ENCODE data around the gene ZSWIM8. TPM values are rescaled to one million over a fixed set of nuclear protein-coding genes. Genes with fewer than 3 reads are reported as not detected.

The ZSWIM8 gene
- total RNA-seq, 1 experiment from 2014 or later = 59.1 TPM

DNA sequence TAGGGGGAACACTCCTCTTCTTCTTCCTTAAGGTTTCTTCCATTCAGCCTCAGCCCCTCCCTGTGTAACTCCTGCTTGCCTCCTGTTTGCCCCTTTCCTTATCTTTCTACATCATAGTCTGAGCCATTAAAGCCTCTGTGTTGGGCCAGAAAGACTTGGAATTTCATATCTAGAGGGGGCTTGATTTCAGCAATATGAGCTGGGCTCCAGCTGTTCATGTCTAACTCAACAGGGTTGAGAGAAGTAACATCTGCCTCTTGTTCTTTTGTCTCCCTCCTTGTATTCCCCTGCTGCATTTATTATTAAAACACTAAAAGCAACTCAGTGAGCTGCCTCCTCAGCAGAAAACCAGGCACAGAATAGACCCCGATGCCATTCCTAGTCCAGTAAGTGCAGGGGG is 23.6 kb upstream of the ZSWIM8 start:
- POLR2A ChIA-PET = no interaction called here
- H3K36me3 Mint-ChIP-seq = peaks cover 49% of the 10 kb centered on the region
- CTCF ChIA-PET = no interaction called here

GRCh38 chr10:73762915-73763314 is 22.5 kb upstream of the ZSWIM8 start:
- ATAC-seq (no peak), DNase-seq (ENCODE audit: low spot score) (no peak)
- Mint-ChIP-seq H3K4me3 (no peak overlapping the region), H3K27me3 (ENCODE audit: low read depth) (no peaks in the 10 kb centered on the region), H3K27ac (no peak overlapping the region), H3K36me3 (peaks cover 54% of the 10 kb centered on the region), H3K9me3 (no peaks in the 10 kb centered on the region), H3K4me1 (no peaks in the 10 kb centered on the region)
- TF ChIP-seq CBFB (CRISPR knock-in tag; IDR thresholded peaks at IDR 0.05; ENCODE audit: low read depth) (no peak), PRDM15 (CRISPR knock-in tag; IDR thresholded peaks at IDR 0.05) (no peak), TP53 (CRISPR knock-in tag; IDR thresholded peaks at IDR 0.05) (no peak)
- POLR2A ChIA-PET = no interaction called here
- CTCF ChIA-PET = interaction anchor here (0.6 to 0.8 kb wide), 2 partner anchors 98 to 104 kb away, joined by 3 to 4 read pairs; no protein-coding TSS in a partner anchor

More for the DNA sequence above, 23.6 kb upstream of the ZSWIM8 start:
- no peak overlapping the region for H3K4me3 Mint-ChIP-seq
- no peaks in the 10 kb centered on the region for H3K9me3 Mint-ChIP-seq
- no peaks in the 10 kb centered on the region for H3K4me1 Mint-ChIP-seq
- DNase-seq (ENCODE audit: low spot score) = no peak
- no peaks in the 10 kb centered on the region for H3K27me3 Mint-ChIP-seq (ENCODE audit: low read depth)
- H3K27ac Mint-ChIP-seq = no peak overlapping the region
- ATAC-seq = no peak
- no peak for TF ChIP-seq ZNF396 (CRISPR knock-in tag; IDR thresholded peaks at IDR 0.05; ENCODE audit: borderline replicate concordance)
- no peak for TF ChIP-seq TP53 (CRISPR knock-in tag; IDR thresholded peaks at IDR 0.05)
- no peak for TF ChIP-seq ZNF138 (CRISPR knock-in tag; conservative IDR thresholded peaks at IDR 0.05)

- H3K9me3 Mint-ChIP-seq = no peaks in the 10 kb centered on the region
- H3K36me3 Mint-ChIP-seq = peaks cover 57% of the 10 kb centered on the region
- no peak for DNase-seq (ENCODE audit: low spot score)
- POLR2A ChIA-PET = interaction anchor here (0.7 to 0.9 kb wide), 2 partner anchors 10 to 23 kb away, joined by 3 to 5 read pairs; no protein-coding TSS in a partner anchor
- H3K27me3 Mint-ChIP-seq (ENCODE audit: low read depth) = no peaks in the 10 kb centered on the region
- no peak overlapping the region for H3K4me3 Mint-ChIP-seq
- no peaks in the 10 kb centered on the region for H3K4me1 Mint-ChIP-seq
- no peak for ATAC-seq
- CTCF ChIA-PET = interaction anchor here (0.6 to 0.8 kb wide), 2 partner anchors 99 to 104 kb away, joined by 3 to 4 read pairs; no protein-coding TSS in a partner anchor
- H3K27ac Mint-ChIP-seq = no peak overlapping the region
- TF ChIP-seq TEAD1 (CRISPR knock-in tag; IDR thresholded peaks at IDR 0.05) = no peak
- TF ChIP-seq ATF2 (CRISPR knock-in tag; IDR thresholded peaks at IDR 0.05; ENCODE audit: borderline replicate concordance, low read depth) = no peak
These were observed 22.1 kb upstream of the ZSWIM8 start for GRCh38 chr10:73763343-73763742.

DNA sequence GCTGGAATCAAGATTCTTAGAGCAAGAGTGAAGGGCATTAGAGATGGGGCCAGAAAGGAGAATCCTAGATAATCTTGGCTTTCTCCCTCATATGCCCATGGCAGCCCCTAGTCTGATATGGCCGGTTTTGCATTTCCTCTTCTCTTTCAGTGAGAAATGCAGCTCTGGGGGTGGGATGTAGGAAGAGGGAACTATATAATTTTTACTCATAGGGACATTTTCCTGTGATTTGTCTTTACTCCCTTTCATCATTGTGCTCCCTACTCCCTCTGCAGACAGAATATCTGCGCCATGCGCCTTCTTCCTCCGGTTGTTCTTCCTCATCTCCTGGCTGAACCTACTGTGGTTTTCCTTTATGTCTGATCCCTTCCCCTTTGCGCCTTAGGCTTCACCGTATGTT is 20.3 kb upstream of the ZSWIM8 start:
- H3K27ac Mint-ChIP-seq = no peak overlapping the region
- peaks cover 5% of the 10 kb centered on the region; the same call in 1 of the 2 replicates for H3K4me1 Mint-ChIP-seq
- peaks cover 70% of the 10 kb centered on the region for H3K36me3 Mint-ChIP-seq
- no peak for TF ChIP-seq SOX15 (CRISPR knock-in tag; IDR thresholded peaks at IDR 0.05)
- TF ChIP-seq, protein P1, sequence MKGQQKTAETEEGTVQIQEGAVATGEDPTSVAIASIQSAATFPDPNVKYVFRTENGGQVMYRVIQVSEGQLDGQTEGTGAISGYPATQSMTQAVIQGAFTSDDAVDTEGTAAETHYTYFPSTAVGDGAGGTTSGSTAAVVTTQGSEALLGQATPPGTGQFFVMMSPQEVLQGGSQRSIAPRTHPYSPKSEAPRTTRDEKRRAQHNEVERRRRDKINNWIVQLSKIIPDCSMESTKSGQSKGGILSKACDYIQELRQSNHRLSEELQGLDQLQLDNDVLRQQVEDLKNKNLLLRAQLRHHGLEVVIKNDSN (CRISPR knock-in tag; IDR thresholded peaks at IDR 0.05) = no peak
- TF ChIP-seq ATF3 (CRISPR knock-in tag; conservative IDR thresholded peaks at IDR 0.05) = no peak
- TF ChIP-seq, protein P2, sequence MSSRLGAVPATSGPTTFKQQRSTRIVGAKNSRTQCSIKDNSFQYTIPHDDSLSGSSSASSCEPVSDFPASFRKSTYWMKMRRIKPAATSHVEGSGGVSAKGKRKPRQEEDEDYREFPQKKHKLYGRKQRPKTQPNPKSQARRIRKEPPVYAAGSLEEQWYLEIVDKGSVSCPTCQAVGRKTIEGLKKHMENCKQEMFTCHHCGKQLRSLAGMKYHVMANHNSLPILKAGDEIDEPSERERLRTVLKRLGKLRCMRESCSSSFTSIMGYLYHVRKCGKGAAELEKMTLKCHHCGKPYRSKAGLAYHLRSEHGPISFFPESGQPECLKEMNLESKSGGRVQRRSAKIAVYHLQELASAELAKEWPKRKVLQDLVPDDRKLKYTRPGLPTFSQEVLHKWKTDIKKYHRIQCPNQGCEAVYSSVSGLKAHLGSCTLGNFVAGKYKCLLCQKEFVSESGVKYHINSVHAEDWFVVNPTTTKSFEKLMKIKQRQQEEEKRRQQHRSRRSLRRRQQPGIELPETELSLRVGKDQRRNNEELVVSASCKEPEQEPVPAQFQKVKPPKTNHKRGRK (CRISPR knock-in tag; IDR thresholded peaks at IDR 0.05; ENCODE audit: borderline replicate concordance) = no peak
- TF ChIP-seq ATF1 (CRISPR knock-in tag; IDR thresholded peaks at IDR 0.05) = no peak
- TF ChIP-seq HMGXB4 (CRISPR knock-in tag; IDR thresholded peaks at IDR 0.05) = no peak
- no peak for TF ChIP-seq GABPB1 (CRISPR knock-in tag; IDR thresholded peaks at IDR 0.05)
- TF ChIP-seq ZNF317 (CRISPR knock-in tag; IDR thresholded peaks at IDR 0.05; ENCODE audit: borderline replicate concordance, low read depth) = no peak
- TF ChIP-seq ETV6 (CRISPR knock-in tag; IDR thresholded peaks at IDR 0.05) = no peak
- TF ChIP-seq RORB (CRISPR knock-in tag; IDR thresholded peaks at IDR 0.05) = no peak
- no peak for TF ChIP-seq JAZF1 (CRISPR knock-in tag; IDR thresholded peaks at IDR 0.05)
- TF ChIP-seq SMAD4 (CRISPR knock-in tag; IDR thresholded peaks at IDR 0.05) = no peak
- no peak for TF ChIP-seq ZNF671 (CRISPR knock-in tag; IDR thresholded peaks at IDR 0.05)
- H3K9me3 Mint-ChIP-seq = no peaks in the 10 kb centered on the region
- no peak for ATAC-seq
- ChIA-PET POLR2A (no interaction called here), CTCF (no interaction called here)
- no peaks in the 10 kb centered on the region for H3K27me3 Mint-ChIP-seq (ENCODE audit: low read depth)
- DNase-seq (ENCODE audit: low spot score) = no peak
- H3K4me3 Mint-ChIP-seq = no peak overlapping the region

All from WTC11 (cell line).